Activated CD4-positive, alpha-beta T cell treated with anti-CD3 and anti-CD28 coated beads, Interleukin-10, Interleukin-2, amounts not matched to agents 100 ng/mL and 50 ng/mL, durations not matched to agents 16 hours and 8 hours (primary cell): ENCODE results near the gene AMIGO1.
A peak's percentile ranks its signal among the peaks of the same experiment; 100 is the strongest.

ENCODE experiments used
- DNase-seq: peaks from one replicate; pipeline ENCODE4 v3.0.0-alpha.2; 2020

Gene AMIGO1

GRCh38 chr1:109509176-109510134 lies at the start of gene AMIGO1:
AMIGO1 (minus strand) TSS chr1:109509727; CDS start chr1:109508912, 815 bp downstream.
- DNase-seq = peak; percentile 54

GRCh38 chr1:109557520-109557919 lies 48.0 kb upstream of the AMIGO1 start:
- no peak for DNase-seq

- DNase-seq = no peak
Observed at GRCh38 chr1:109556563-109556962, 47.0 kb upstream of the AMIGO1 start.

GRCh38 chr1:109548321-109549267 lies 39.1 kb upstream of the AMIGO1 start, which contains the start of gene GNAI3:
GNAI3 (plus strand) TSS chr1:109548615; CDS start chr1:109548721, 106 bp downstream.
- DNase-seq = peak; percentile 97

GRCh38 chr1:109547463-109548320 lies 38.2 kb upstream of the AMIGO1 start:
- DNase-seq = peak; percentile 23

- DNase-seq = peak; percentile 92
Observed at GRCh38 chr1:109546311-109547109, 37.0 kb upstream of the AMIGO1 start.

GRCh38 chr1:109543988-109544735 lies 34.6 kb upstream of the AMIGO1 start:
- DNase-seq = no peak

- DNase-seq = no peak
Observed at GRCh38 chr1:109543283-109543987, 33.9 kb upstream of the AMIGO1 start.

- no peak for DNase-seq
Observed at GRCh38 chr1:109542657-109543056, 33.1 kb upstream of the AMIGO1 start.

- no peak for DNase-seq
Observed at GRCh38 chr1:109541102-109541501, 31.6 kb upstream of the AMIGO1 start.

GRCh38 chr1:109539676-109540075 lies 30.1 kb upstream of the AMIGO1 start, which contains the start of gene GPR61:
GPR61 (plus strand) TSS chr1:109539872; CDS start chr1:109543023, 3,151 bp downstream.
- no peak for DNase-seq

- DNase-seq = no peak
Observed at GRCh38 chr1:109538827-109539555, 29.5 kb upstream of the AMIGO1 start.

GRCh38 chr1:109537450-109538178 lies 28.1 kb upstream of the AMIGO1 start:
- no peak for DNase-seq

- DNase-seq = no peak
Observed at GRCh38 chr1:109535971-109536491, 26.5 kb upstream of the AMIGO1 start.

- no peak for DNase-seq
Observed at GRCh38 chr1:109535481-109535880, 26.0 kb upstream of the AMIGO1 start.

- no peak for DNase-seq
Observed at GRCh38 chr1:109534307-109534858, 24.9 kb upstream of the AMIGO1 start.

GRCh38 chr1:109532365-109533136 lies 23.0 kb upstream of the AMIGO1 start:
- DNase-seq = peak; percentile 91
